Lower leg skin (tissue), 3 donors: ENCODE data around the gene ENTPD5.

Experiments
- CTCF ChIP-seq, 3 donors: fragments of 450-650 bp; IDR thresholded peaks; one replicate each; pipeline ENCODE4 v1.5.1; 2016; ENCODE audit warnings: antibody characterized with exemption in 3 of 3, mild to moderate bottlenecking in 3 of 3, moderate library complexity in 2 of 3
- POLR2A ChIP-seq, 2 donors: fragments of 450-650 bp; IDR thresholded peaks; one replicate each; pipeline ENCODE4 v1.6.1; 2016 to 2017; ENCODE audit warnings: antibody characterized with exemption in 2 of 2, mild to moderate bottlenecking in 1 of 2, moderate library complexity in 1 of 2

GRCh38 chr14:73973497-73973896, 45.6 kb downstream of the ENTPD5 start:
- TF ChIP-seq CTCF (IDR thresholded peaks at IDR 0.05) = no peak
- TF ChIP-seq POLR2A (IDR thresholded peaks at IDR 0.05) = no peak
